Stimulated activated CD4-positive, alpha-beta T cell treated with anti-CD3 and anti-CD28 coated beads, Interleukin-15, amount 100 ng/mL, for 48 hours (primary cell): Measurements from ENCODE around the gene HUNK.

Experiments used
- DNase-seq, 2 donors: peaks; one replicate each; pipeline ENCODE4 v3.0.0-alpha.2; 2020; ENCODE audit warnings: low read depth in 2 of 2

The HUNK gene

GRCh38 chr21:32044205-32045180 lies 171.7 kb downstream of the HUNK start:
- DNase-seq, result no peak

GRCh38 chr21:32046191-32046590 lies 173.4 kb downstream of the HUNK start:
- no peak for DNase-seq

- no peak for DNase-seq
Measured at GRCh38 chr21:32048353-32048752, 175.5 kb downstream of the HUNK start.
